Adipocyte (in vitro differentiated cells): ENCODE data around the gene GUCY2C.

Experiments used
- DNase-seq: peaks from one replicate; pipeline ENCODE4 v3.0.0-alpha.2; 2015; ENCODE audit warnings: low read depth
- H3K27me3 ChIP-seq: replicated peaks from 2 replicates; pipeline ENCODE4 v1.7.0; 2013; ENCODE audit warnings: mild to moderate bottlenecking, low read length, moderate library complexity; ENCODE audit not compliant: control insufficient read depth, insufficient read depth
- H3K36me3 ChIP-seq: 2 replicates; pipeline ENCODE4 v1.7.0; 2013; ENCODE audit warnings: low read length, mild to moderate bottlenecking, moderate library complexity; ENCODE audit not compliant: control insufficient read depth, insufficient read depth, severe bottlenecking
- H3K4me1 ChIP-seq: 2 replicates; pipeline ENCODE4 v1.7.0; 2013; ENCODE audit warnings: mild to moderate bottlenecking, low read length, moderate library complexity; ENCODE audit not compliant: control insufficient read depth, insufficient read depth
- H3K4me3 ChIP-seq: 2 replicates; pipeline ENCODE4 v1.7.0; 2013; ENCODE audit warnings: mild to moderate bottlenecking, low read length, moderate library complexity
- H3K9ac ChIP-seq: 2 replicates; pipeline ENCODE4 v1.7.0; 2013; ENCODE audit warnings: mild to moderate bottlenecking, low read length, moderate library complexity
- H3K9me3 ChIP-seq: 2 replicates; pipeline ENCODE4 v1.7.0; 2013; ENCODE audit warnings: mild to moderate bottlenecking, low read length, moderate library complexity; ENCODE audit not compliant: control insufficient read depth

Gene GUCY2C

DNA sequence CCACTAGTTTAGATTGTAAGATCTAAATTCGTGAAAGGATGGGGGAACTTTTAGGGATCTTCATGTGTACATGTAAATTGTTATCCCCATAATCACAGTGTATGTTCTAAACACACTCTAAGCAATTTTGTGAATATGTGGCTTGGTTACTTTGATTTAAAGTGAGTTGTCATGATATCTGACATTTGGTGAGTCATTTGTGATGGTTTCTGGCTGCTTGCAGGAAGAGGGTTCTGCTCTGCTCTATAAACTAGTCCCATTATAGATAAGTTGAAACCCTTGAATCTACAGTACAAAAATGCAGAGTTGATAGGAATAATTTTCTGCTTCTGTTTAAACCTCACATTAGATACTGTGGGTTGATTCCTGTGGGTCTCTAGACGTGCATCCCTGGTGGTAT is 14.8 kb downstream of the GUCY2C start:
- H3K9me3 ChIP-seq: no peaks in the 10 kb centered on the region
- H3K9ac ChIP-seq: no peak overlapping the region
- no peak overlapping the region for H3K4me3 ChIP-seq
- no peaks in the 10 kb centered on the region for H3K36me3 ChIP-seq
- no peaks in the 10 kb centered on the region for H3K4me1 ChIP-seq
- peaks cover 6% of the 10 kb centered on the region for H3K27me3 ChIP-seq
- DNase-seq: no peak

GRCh38 chr12:14681190-14681589 is 15.2 kb downstream of the GUCY2C start:
- Histone ChIP-seq H3K9ac (no peak overlapping the region), H3K36me3 (no peaks in the 10 kb centered on the region), H3K9me3 (no peaks in the 10 kb centered on the region), H3K4me1 (no peaks in the 10 kb centered on the region), H3K4me3 (no peak overlapping the region), H3K27me3 (peaks cover 6% of the 10 kb centered on the region)
- no peak for DNase-seq

DNA sequence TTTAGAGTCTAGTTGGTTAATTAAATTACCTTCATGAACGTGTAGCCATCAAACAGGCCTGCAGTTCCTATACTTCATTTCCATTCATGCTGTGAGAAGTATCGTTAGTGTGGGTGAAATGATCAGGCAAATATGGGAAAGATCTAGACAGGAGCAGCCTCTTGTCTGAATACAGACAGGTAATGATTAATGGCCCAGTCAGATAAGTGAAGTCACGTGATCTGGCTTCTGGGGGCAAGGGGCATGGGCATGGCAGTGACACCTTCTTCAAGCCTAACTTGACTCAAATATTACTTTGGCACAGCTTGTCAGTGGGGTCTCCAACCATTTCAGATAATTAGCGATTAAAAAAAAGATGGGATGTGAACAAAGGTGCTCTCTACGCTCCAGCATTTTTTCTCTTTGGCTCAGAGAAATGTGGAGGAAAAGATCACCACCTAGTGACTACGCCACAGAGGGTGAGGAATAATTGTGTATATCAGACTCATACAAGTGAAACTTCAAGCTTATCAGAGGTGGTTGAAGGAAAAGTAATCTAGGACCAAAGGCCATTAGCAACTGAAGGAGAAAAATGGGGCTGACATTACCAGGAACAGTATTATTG is 17.8 kb downstream of the GUCY2C start:
- Histone ChIP-seq H3K4me1 (no peaks in the 10 kb centered on the region), H3K27me3 (peaks cover 5% of the 10 kb centered on the region), H3K4me3 (no peak overlapping the region), H3K36me3 (no peaks in the 10 kb centered on the region), H3K9me3 (no peaks in the 10 kb centered on the region), H3K9ac (no peak overlapping the region)
- DNase-seq: no peak

DNA sequence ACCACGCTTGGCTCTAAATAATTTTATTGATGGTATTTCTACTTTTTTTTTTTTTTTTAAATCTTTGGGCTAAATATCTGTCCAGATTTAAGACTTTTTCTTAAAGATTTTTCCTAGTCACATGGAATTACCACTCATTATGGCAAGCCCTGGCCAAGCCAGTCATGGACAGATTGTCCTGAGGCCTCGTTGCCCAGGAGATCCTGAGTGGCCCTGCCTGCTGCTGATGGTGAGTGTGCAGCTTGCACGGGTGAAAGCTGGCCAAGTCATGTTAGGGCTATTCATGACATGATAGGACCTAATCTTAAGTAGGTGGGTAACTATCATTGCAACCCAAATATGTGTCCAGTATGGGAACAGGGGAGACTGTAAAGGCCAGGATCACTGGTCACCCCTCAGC is 27.8 kb downstream of the GUCY2C start:
- no peaks in the 10 kb centered on the region for H3K36me3 ChIP-seq
- DNase-seq: no peak
- no peak overlapping the region for H3K4me3 ChIP-seq
- H3K4me1 ChIP-seq: no peaks in the 10 kb centered on the region
- H3K9ac ChIP-seq: no peak overlapping the region
- no peaks in the 10 kb centered on the region for H3K27me3 ChIP-seq
- no peaks in the 10 kb centered on the region for H3K9me3 ChIP-seq

- Histone ChIP-seq H3K27me3 (no peaks in the 10 kb centered on the region), H3K4me1 (no peaks in the 10 kb centered on the region), H3K9ac (no peak overlapping the region), H3K4me3 (no peak overlapping the region), H3K36me3 (no peaks in the 10 kb centered on the region), H3K9me3 (no peaks in the 10 kb centered on the region)
- DNase-seq: no peak
Measured at GRCh38 chr12:14665354-14666348, 30.7 kb downstream of the GUCY2C start.

GRCh38 chr12:14664434-14665023 is 31.9 kb downstream of the GUCY2C start:
- Histone ChIP-seq H3K9ac (no peak overlapping the region), H3K4me1 (no peaks in the 10 kb centered on the region), H3K4me3 (no peak overlapping the region), H3K9me3 (no peaks in the 10 kb centered on the region), H3K36me3 (no peaks in the 10 kb centered on the region), H3K27me3 (no peaks in the 10 kb centered on the region)
- peak; percentile 40 for DNase-seq

DNA sequence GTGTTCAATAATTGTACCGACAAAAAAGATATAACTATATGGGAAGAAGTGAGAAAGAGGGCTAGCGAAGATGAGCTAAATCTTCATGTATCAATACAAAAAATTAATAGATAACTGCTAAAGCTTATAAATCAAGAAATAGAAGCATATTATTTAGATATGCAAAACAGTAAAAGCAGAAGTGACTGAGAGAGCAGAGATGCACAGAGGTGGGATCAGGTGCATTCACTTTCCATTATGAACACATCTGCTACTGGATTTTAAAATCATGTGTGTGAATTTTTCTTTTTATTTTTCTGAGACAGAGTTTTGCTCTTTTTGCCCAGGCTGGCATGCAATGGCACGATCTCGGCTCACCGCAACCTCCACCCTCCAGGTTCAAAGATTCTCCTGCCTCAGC is 33.4 kb downstream of the GUCY2C start:
- Histone ChIP-seq H3K4me1 (no peaks in the 10 kb centered on the region), H3K9ac (no peak overlapping the region), H3K27me3 (no peaks in the 10 kb centered on the region)

DNA sequence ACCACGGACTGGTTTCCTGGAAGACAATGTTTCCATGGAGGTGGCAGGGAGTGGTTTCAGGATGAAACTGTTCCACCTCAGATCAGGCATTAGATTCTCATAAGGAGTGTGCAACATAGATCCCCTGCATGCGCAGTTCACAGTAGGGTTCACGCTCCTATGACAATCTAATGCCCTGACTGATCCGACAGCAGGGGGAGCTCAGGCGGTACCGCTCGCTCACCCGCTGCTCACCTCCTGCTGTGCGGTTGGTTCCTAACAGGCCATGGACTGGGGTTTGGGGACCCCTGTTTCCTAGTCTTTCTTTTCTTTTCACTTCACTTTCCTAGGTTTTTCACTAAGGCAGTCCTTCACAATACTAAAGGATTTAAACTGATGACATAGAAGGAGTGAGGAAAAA is 39.6 kb downstream of the GUCY2C start:
- H3K36me3 ChIP-seq: no peaks in the 10 kb centered on the region

More for the DNA sequence above, 33.4 kb downstream of the GUCY2C start:
- no peaks in the 10 kb centered on the region for H3K36me3 ChIP-seq
- no peaks in the 10 kb centered on the region for H3K9me3 ChIP-seq
- H3K4me3 ChIP-seq: no peak overlapping the region
- DNase-seq: no peak

GRCh38 chr12:14655284-14655683 is 41.1 kb downstream of the GUCY2C start:
- no peaks in the 10 kb centered on the region for H3K36me3 ChIP-seq
- H3K9ac ChIP-seq: no peak overlapping the region
- DNase-seq: no peak
- H3K27me3 ChIP-seq: no peaks in the 10 kb centered on the region
- H3K9me3 ChIP-seq: no peaks in the 10 kb centered on the region
- no peaks in the 10 kb centered on the region for H3K4me1 ChIP-seq
- H3K4me3 ChIP-seq: no peak overlapping the region

More for the DNA sequence above, 39.6 kb downstream of the GUCY2C start:
- DNase-seq: no peak
- Histone ChIP-seq H3K4me1 (no peaks in the 10 kb centered on the region), H3K27me3 (no peaks in the 10 kb centered on the region), H3K9ac (no peak overlapping the region), H3K4me3 (no peak overlapping the region), H3K9me3 (no peaks in the 10 kb centered on the region)

- no peaks in the 10 kb centered on the region for H3K4me1 ChIP-seq
- no peaks in the 10 kb centered on the region for H3K36me3 ChIP-seq
- H3K4me3 ChIP-seq: no peak overlapping the region
- H3K27me3 ChIP-seq: no peaks in the 10 kb centered on the region
- DNase-seq: no peak
- H3K9ac ChIP-seq: no peak overlapping the region
- no peaks in the 10 kb centered on the region for H3K9me3 ChIP-seq
Measured at GRCh38 chr12:14654842-14655241, 41.6 kb downstream of the GUCY2C start.

DNA sequence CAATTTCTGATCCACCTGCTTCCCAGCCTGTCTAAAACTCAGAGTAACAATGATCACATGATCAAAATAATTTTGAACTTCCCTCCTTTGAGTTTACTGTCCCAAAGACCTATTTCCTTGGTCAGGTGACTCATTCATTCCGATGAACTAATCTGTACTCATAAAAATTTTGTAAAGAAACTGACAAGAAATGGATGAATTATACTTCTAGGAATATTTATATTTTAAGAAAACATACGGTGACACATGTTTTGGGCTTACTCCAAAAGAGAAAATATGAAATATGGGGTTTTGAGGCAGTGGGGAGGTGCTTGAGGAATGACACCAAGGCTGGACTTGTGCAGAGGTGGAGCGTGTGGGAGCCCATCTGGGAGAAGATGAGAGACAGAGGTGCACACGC is 42.0 kb downstream of the GUCY2C start:
- H3K9me3 ChIP-seq: no peaks in the 10 kb centered on the region
- no peak overlapping the region for H3K4me3 ChIP-seq
- no peak overlapping the region for H3K9ac ChIP-seq
- H3K36me3 ChIP-seq: no peaks in the 10 kb centered on the region
- no peak for DNase-seq
- H3K4me1 ChIP-seq: no peaks in the 10 kb centered on the region
- no peaks in the 10 kb centered on the region for H3K27me3 ChIP-seq
